ENCODE results near the gene PISD.

The PISD gene

GRCh38 chr22:31652911-31653684 is 8.9 kb downstream of the PISD start:
- no peak for DNase-seq (ENCODE audit: low read depth)

GRCh38 chr22:31652088-31652487 is 9.9 kb downstream of the PISD start:
- DNase-seq (ENCODE audit: low read depth) = no peak

GRCh38 chr22:31651664-31652063 is 10.4 kb downstream of the PISD start:
- no peak for DNase-seq (ENCODE audit: low read depth)

- no peak for DNase-seq (ENCODE audit: low read depth)
Measured at GRCh38 chr22:31650391-31650790, 11.6 kb downstream of the PISD start.

- DNase-seq (ENCODE audit: low read depth) = no peak
Measured at GRCh38 chr22:31647523-31648320, 14.3 kb downstream of the PISD start.

- no peak for DNase-seq (ENCODE audit: low read depth)
Measured at GRCh38 chr22:31647066-31647465, 14.9 kb downstream of the PISD start.

GRCh38 chr22:31646186-31647019 is 15.6 kb downstream of the PISD start:
- no peak for DNase-seq (ENCODE audit: low read depth)

GRCh38 chr22:31639436-31640039 is 22.5 kb downstream of the PISD start:
- DNase-seq (ENCODE audit: low read depth) = no peak

- DNase-seq (ENCODE audit: low read depth) = no peak
Measured at GRCh38 chr22:31637891-31638618, 24.0 kb downstream of the PISD start.

GRCh38 chr22:31637447-31637890 is 24.5 kb downstream of the PISD start:
- DNase-seq (ENCODE audit: low read depth) = no peak

GRCh38 chr22:31635638-31636306 is 26.2 kb downstream of the PISD start:
- no peak for DNase-seq (ENCODE audit: low read depth)

- no peak for DNase-seq (ENCODE audit: low read depth)
Measured at GRCh38 chr22:31631436-31631835, 30.6 kb downstream of the PISD start.

- DNase-seq (ENCODE audit: low read depth) = peak; percentile 80
Measured at GRCh38 chr22:31630331-31631329, 31.4 kb downstream of the PISD start.

GRCh38 chr22:31629741-31630184 is 32.3 kb downstream of the PISD start:
- DNase-seq (ENCODE audit: low read depth) = no peak

- no peak for DNase-seq (ENCODE audit: low read depth)
Measured at GRCh38 chr22:31628969-31629708, 32.9 kb downstream of the PISD start.

GRCh38 chr22:31628362-31628761 is 33.7 kb downstream of the PISD start:
- DNase-seq (ENCODE audit: low read depth) = no peak

GRCh38 chr22:31627223-31627731 is 34.7 kb downstream of the PISD start:
- no peak for DNase-seq (ENCODE audit: low read depth)

GRCh38 chr22:31626427-31627150 is 35.4 kb downstream of the PISD start:
- DNase-seq (ENCODE audit: low read depth) = no peak

All from stimulated activated CD8-positive, alpha-beta memory T cell treated with anti-CD3 and anti-CD28 coated beads, Interleukin-12 subunit alpha, Interleukin-12 subunit beta, amount 100 ng/mL, for 1 hour (primary cell).